Measurements from ENCODE around the gene LRRIQ3.

GRCh38 chr1:74215229-74215628 lies 17.3 kb upstream of the LRRIQ3 start:
- no peak for TF ChIP-seq ARNTL (CRISPR knock-in tag; IDR thresholded peaks at IDR 0.05; ENCODE audit: borderline replicate concordance, low read depth)
- no peak for TF ChIP-seq CSRNP3 (CRISPR knock-in tag; IDR thresholded peaks at IDR 0.05)
- no peak for TF ChIP-seq CREB5 (CRISPR knock-in tag; IDR thresholded peaks at IDR 0.05; ENCODE audit: low read depth)
- TF ChIP-seq ZFP30 (CRISPR knock-in tag; IDR thresholded peaks at IDR 0.05) = no peak

Measured in SK-N-SH treated with all-trans-retinoic acid at 6 μM for 48 hours (cell line).